Kidney glomerular epithelial cell (primary cell): ENCODE measurements around the gene TUBA8.
A peak's percentile ranks its signal among the peaks of the same experiment; 100 is the strongest.

Experiments used
- DNase-seq: peaks from one replicate; lab custom pipeline; 2025; lab: John Stamatoyannopoulos, UW

Gene TUBA8

GRCh38 chr22:18077087-18077638, 33.4 kb upstream of the TUBA8 start:
- DNase-seq = no peak

GRCh38 chr22:18077639-18078328, 32.8 kb upstream of the TUBA8 start, which contains the start of gene PEX26:
Gene PEX26, plus strand, starts transcription at chr22:18077990. Its CDS starts 387 bp downstream, at chr22:18078377.
- DNase-seq = peak; percentile 89

- DNase-seq = peak; percentile 8
Observed at GRCh38 chr22:18078329-18079041, 32.1 kb upstream of the TUBA8 start.

- DNase-seq = no peak
Observed at GRCh38 chr22:18079706-18080233, 30.8 kb upstream of the TUBA8 start.

- no peak for DNase-seq
Observed at GRCh38 chr22:18081416-18081815, 29.2 kb upstream of the TUBA8 start.

- no peak for DNase-seq
Observed at GRCh38 chr22:18082467-18082866, 28.1 kb upstream of the TUBA8 start.

GRCh38 chr22:18083406-18083805, 27.2 kb upstream of the TUBA8 start:
- no peak for DNase-seq

GRCh38 chr22:18085188-18085587, 25.4 kb upstream of the TUBA8 start:
- DNase-seq = no peak

- no peak for DNase-seq
Observed at GRCh38 chr22:18087350-18087855, 23.2 kb upstream of the TUBA8 start.

- DNase-seq = peak; percentile 66
Observed at GRCh38 chr22:18088825-18089568, 21.6 kb upstream of the TUBA8 start.

GRCh38 chr22:18090286-18090685, 20.3 kb upstream of the TUBA8 start:
- DNase-seq = no peak

- no peak for DNase-seq
Observed at GRCh38 chr22:18091478-18091877, 19.1 kb upstream of the TUBA8 start.

- peak; percentile 88 for DNase-seq
Observed at GRCh38 chr22:18091916-18092526, 18.6 kb upstream of the TUBA8 start.

- DNase-seq = no peak
Observed at GRCh38 chr22:18093661-18094060, 16.9 kb upstream of the TUBA8 start.

- DNase-seq = peak; percentile 9
Observed at GRCh38 chr22:18095101-18095805, 15.4 kb upstream of the TUBA8 start.

GRCh38 chr22:18096823-18097222, 13.8 kb upstream of the TUBA8 start:
- no peak for DNase-seq

- no peak for DNase-seq
Observed at GRCh38 chr22:18100781-18101180, 9.8 kb upstream of the TUBA8 start.

- DNase-seq = peak; percentile 11
Observed at GRCh38 chr22:18101536-18101935, 9.1 kb upstream of the TUBA8 start.

GRCh38 chr22:18103527-18104269, 6.9 kb upstream of the TUBA8 start:
- peak; percentile 12 for DNase-seq

GRCh38 chr22:18104566-18104965, 6.0 kb upstream of the TUBA8 start:
- no peak for DNase-seq
